GM21737 (cell line): Measurements from ENCODE around the gene BCL2L1.

Experiments used
- ATAC-seq: cut with Tn5 transposase; IDR thresholded peaks from one replicate; pipeline ENCODE4 v1.9.1; 2021; ENCODE audit warnings: mild to moderate bottlenecking, moderate library complexity; ENCODE audit not compliant: unreplicated experiment

Gene BCL2L1

GRCh38 chr20:31710423-31711108 lies 12.1 kb downstream of the BCL2L1 start:
- ATAC-seq = no peak

- no peak for ATAC-seq
Observed at GRCh38 chr20:31709939-31710338, 12.7 kb downstream of the BCL2L1 start.

- ATAC-seq = no peak
Observed at GRCh38 chr20:31708736-31709534, 13.7 kb downstream of the BCL2L1 start.

GRCh38 chr20:31707994-31708735 lies 14.5 kb downstream of the BCL2L1 start:
- no peak for ATAC-seq

- ATAC-seq = no peak
Observed at GRCh38 chr20:31707258-31707615, 15.4 kb downstream of the BCL2L1 start.

- no peak for ATAC-seq
Observed at GRCh38 chr20:31706607-31707257, 15.9 kb downstream of the BCL2L1 start.

GRCh38 chr20:31705598-31706597 lies 16.8 kb downstream of the BCL2L1 start:
- peak; percentile 80 for ATAC-seq

GRCh38 chr20:31705191-31705590 lies 17.5 kb downstream of the BCL2L1 start:
- ATAC-seq = no peak

- no peak for ATAC-seq
Observed at GRCh38 chr20:31704225-31705119, 18.2 kb downstream of the BCL2L1 start.

GRCh38 chr20:31701591-31701990 lies 21.1 kb downstream of the BCL2L1 start:
- no peak for ATAC-seq

- ATAC-seq = no peak
Observed at GRCh38 chr20:31700747-31701146, 21.9 kb downstream of the BCL2L1 start.

- ATAC-seq = no peak
Observed at GRCh38 chr20:31699801-31700728, 22.6 kb downstream of the BCL2L1 start.

GRCh38 chr20:31698803-31699718 lies 23.6 kb downstream of the BCL2L1 start:
- ATAC-seq = peak; percentile 93

- no peak for ATAC-seq
Observed at GRCh38 chr20:31698243-31698802, 24.3 kb downstream of the BCL2L1 start.

- no peak for ATAC-seq
Observed at GRCh38 chr20:31695849-31696804, 26.5 kb downstream of the BCL2L1 start.
